WERI-Rb-1 (cell line): ENCODE measurements around the gene POLA1.

Experiments
- DNase-seq: peaks from one replicate; pipeline ENCODE4 v3.0.0-alpha.2; 2020
- H3K27ac ChIP-seq: fragments of 250-450 bp; sonication (Bioruptor Pico); 2 replicates; pipeline ENCODE4 v1.5.1; 2020; ENCODE audit warnings: mild to moderate bottlenecking, moderate library complexity
- H3K27me3 ChIP-seq: fragments of 250-450 bp; sonication (Bioruptor Pico); 2 replicates; pipeline ENCODE4 v1.5.1; 2021; ENCODE audit warnings: mild to moderate bottlenecking, low read depth, moderate library complexity; ENCODE audit not compliant: insufficient read depth, severe bottlenecking
- H3K36me3 ChIP-seq: fragments of 250-450 bp; sonication (Bioruptor Pico); 2 replicates; pipeline ENCODE4 v1.5.1; 2020; ENCODE audit warnings: mild to moderate bottlenecking, moderate library complexity
- H3K4me3 ChIP-seq: 2 replicates; pipeline ENCODE4 v1.5.1; 2011; ENCODE audit warnings: low read depth, mild to moderate bottlenecking, control low read depth, low read length
- H3K9me3 ChIP-seq: fragments of 250-450 bp; sonication (Bioruptor Pico); 2 replicates; pipeline ENCODE4 v1.5.1; 2021; ENCODE audit warnings: mild to moderate bottlenecking, moderate library complexity; ENCODE audit not compliant: severe bottlenecking
- TF ChIP-seq, protein P1 (sequence below): IDR thresholded peaks from 2 replicates; pipeline ENCODE4 v1.5.1; 2011; ENCODE audit warnings: low read depth, mild to moderate bottlenecking, control low read depth, inconsistent platforms, low read length

POLA1 gene

GRCh38 chrX:24996096-24996709 is 302.5 kb downstream of the POLA1 start:
- Histone ChIP-seq H3K4me3 (no peak overlapping the region), H3K27me3 (peaks cover 9% of the 10 kb centered on the region), H3K36me3 (no peaks in the 10 kb centered on the region), H3K27ac (no peak overlapping the region), H3K9me3 (no peaks in the 10 kb centered on the region)
- DNase-seq, result no peak
- TF ChIP-seq, protein P1, sequence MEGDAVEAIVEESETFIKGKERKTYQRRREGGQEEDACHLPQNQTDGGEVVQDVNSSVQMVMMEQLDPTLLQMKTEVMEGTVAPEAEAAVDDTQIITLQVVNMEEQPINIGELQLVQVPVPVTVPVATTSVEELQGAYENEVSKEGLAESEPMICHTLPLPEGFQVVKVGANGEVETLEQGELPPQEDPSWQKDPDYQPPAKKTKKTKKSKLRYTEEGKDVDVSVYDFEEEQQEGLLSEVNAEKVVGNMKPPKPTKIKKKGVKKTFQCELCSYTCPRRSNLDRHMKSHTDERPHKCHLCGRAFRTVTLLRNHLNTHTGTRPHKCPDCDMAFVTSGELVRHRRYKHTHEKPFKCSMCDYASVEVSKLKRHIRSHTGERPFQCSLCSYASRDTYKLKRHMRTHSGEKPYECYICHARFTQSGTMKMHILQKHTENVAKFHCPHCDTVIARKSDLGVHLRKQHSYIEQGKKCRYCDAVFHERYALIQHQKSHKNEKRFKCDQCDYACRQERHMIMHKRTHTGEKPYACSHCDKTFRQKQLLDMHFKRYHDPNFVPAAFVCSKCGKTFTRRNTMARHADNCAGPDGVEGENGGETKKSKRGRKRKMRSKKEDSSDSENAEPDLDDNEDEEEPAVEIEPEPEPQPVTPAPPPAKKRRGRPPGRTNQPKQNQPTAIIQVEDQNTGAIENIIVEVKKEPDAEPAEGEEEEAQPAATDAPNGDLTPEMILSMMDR, result no peak

DNA sequence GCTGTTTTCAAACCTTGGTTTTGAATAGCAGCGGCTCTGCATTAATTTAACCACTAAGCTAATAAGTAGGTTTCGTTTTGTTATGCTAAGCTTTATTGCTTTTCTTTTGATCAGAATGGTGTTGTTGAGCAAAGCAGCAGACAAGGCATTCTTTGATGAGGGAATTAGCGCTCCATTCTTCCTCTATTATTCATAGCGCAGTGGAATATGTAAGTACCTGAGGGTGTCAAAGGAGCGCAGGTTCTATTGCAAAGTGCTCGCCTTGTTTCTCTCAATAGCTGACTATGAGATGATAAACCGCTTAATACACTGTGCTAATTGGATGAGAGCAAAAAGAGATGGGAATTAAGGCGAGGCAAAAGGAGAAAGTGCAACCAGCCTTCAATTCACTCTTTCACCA is 305.8 kb downstream of the POLA1 start:
- no peak overlapping the region for H3K27ac ChIP-seq
- no peaks in the 10 kb centered on the region for H3K36me3 ChIP-seq
- no peaks in the 10 kb centered on the region for H3K9me3 ChIP-seq
- no peak for DNase-seq
- peaks cover 29% of the 10 kb centered on the region for H3K27me3 ChIP-seq
- no peak overlapping the region for H3K4me3 ChIP-seq
- TF ChIP-seq, protein P1, result no peak

GRCh38 chrX:25001808-25002660 is 308.3 kb downstream of the POLA1 start:
- Histone ChIP-seq H3K9me3 (no peaks in the 10 kb centered on the region), H3K36me3 (no peaks in the 10 kb centered on the region), H3K27ac (no peak overlapping the region), H3K4me3 (no peak overlapping the region), H3K27me3 (peaks cover 54% of the 10 kb centered on the region)
- TF ChIP-seq, protein P1, result no peak
- DNase-seq, result no peak

GRCh38 chrX:25002661-25003020 is 308.9 kb downstream of the POLA1 start:
- peaks cover 60% of the 10 kb centered on the region for H3K27me3 ChIP-seq
- H3K9me3 ChIP-seq, result peaks cover 2% of the 10 kb centered on the region

DNA sequence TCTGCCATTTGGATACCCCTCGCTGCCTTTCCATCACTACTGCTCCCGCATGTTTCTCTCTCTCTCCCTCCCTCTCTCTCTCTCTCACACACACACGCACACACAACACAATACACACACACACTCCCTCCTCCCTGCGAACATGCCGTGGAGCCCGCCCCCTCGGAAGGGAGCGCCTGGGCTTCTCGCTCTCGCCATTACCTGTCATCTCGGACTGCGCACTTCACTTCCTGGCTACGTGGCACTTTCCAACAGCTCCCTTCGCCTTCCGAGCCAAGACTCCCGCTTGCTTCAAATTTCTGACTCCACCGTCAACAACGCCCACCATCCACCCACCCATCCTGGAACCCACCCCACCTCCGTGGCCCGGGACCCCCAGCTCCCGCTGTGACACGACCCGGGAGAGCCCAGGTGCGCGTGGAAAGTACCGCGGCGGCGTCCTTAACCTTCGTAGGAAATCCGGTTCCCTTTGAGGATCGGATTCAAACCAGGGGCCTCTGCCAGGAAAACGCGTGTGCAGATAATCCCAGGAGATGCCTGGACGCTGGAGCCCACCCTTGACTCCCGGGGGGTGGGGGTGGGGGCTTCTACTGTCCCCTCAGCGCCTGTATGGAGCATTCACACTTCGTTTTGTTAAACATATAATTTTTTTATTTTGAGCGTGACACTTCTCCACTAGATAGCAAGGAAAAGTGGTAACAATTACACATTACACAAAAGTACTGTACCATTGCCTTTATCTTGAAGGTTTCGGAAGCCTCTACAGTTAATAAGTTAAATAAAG is 309.5 kb downstream of the POLA1 start:
- Histone ChIP-seq H3K4me3 (no peak overlapping the region), H3K27me3 (peaks cover 67% of the 10 kb centered on the region)
- DNase-seq, result no peak

More at GRCh38 chrX:25002661-25003020, 308.9 kb downstream of the POLA1 start:
- TF ChIP-seq, protein P1, result no peak
- no peak for DNase-seq
- H3K4me3 ChIP-seq, result no peak overlapping the region
- H3K27ac ChIP-seq, result no peak overlapping the region
- H3K36me3 ChIP-seq, result no peaks in the 10 kb centered on the region

More for the DNA sequence above, 309.5 kb downstream of the POLA1 start:
- TF ChIP-seq, protein P1, result no peak
- Histone ChIP-seq H3K36me3 (no peaks in the 10 kb centered on the region), H3K9me3 (peaks cover 3% of the 10 kb centered on the region), H3K27ac (no peak overlapping the region)
